CD4-positive, CD25-positive, alpha-beta regulatory T cell (primary cell): ENCODE results near the gene CDKN2AIPNL. TPM values are rescaled to one million over a fixed set of nuclear protein-coding genes. Genes with fewer than 3 reads are reported as not detected.

Experiments used
- ATAC-seq, 2 donors: fragments of 150-1000 bp; cut with Tn5 transposase; one replicate each; pipeline ENCODE4 v1.10.0; 2021; ENCODE audit warnings: low read depth in 2 of 2, moderate number of reproducible peaks in 2 of 2, moderate library complexity in 1 of 2
- DNase-seq, 3 donors: peaks; one replicate each; pipeline versions ENCODE4 v3.0.0 to v3.0.0-alpha.2; 2012 to 2022; ENCODE audit warnings: mixed read lengths in 1 of 3
- H3K27ac ChIP-seq: one replicate; pipeline ENCODE4 v1.7.0; 2013; ENCODE audit warnings: mild to moderate bottlenecking, low read length; ENCODE audit not compliant: insufficient read depth, poor library complexity, severe bottlenecking
- H3K27me3 ChIP-seq: one replicate; pipeline ENCODE4 v1.7.0; 2013; ENCODE audit warnings: low read length; ENCODE audit not compliant: control insufficient read depth, insufficient read depth
- H3K36me3 ChIP-seq: one replicate; pipeline ENCODE4 v1.7.0; 2013; ENCODE audit warnings: mild to moderate bottlenecking, low read length, moderate library complexity; ENCODE audit not compliant: control insufficient read depth, insufficient read depth
- H3K4me1 ChIP-seq: 2 replicates; pipeline ENCODE4 v1.7.0; 2013; ENCODE audit warnings: mild to moderate bottlenecking, low read length; ENCODE audit not compliant: insufficient read depth, control insufficient read depth, poor library complexity, severe bottlenecking
- H3K4me3 ChIP-seq: one replicate; pipeline ENCODE4 v1.7.0; 2013; ENCODE audit warnings: low read depth, mild to moderate bottlenecking, low read length, moderate library complexity
- H3K9me3 ChIP-seq, 2 experiments: 1 replicate in 1 of 2; 2 replicates in 1 of 2; pipeline ENCODE4 v1.7.0; 2013; ENCODE audit warnings: low read length in 2 of 2, mild to moderate bottlenecking in 1 of 2, moderate library complexity in 1 of 2; ENCODE audit not compliant: control insufficient read depth in 2 of 2
- H3K27ac Mint-ChIP-seq, 3 donors: one replicate each; pipeline ENCODE4 v1.8.0; 2020 to 2022; ENCODE audit warnings: mild to moderate bottlenecking in 3 of 3, mixed read lengths in 3 of 3, moderate library complexity in 2 of 3
- H3K27me3 Mint-ChIP-seq: one replicate; pipeline ENCODE4 v1.8.0; 2022; ENCODE audit warnings: mild to moderate bottlenecking, mixed read lengths
- H3K36me3 Mint-ChIP-seq: one replicate; pipeline ENCODE4 v1.8.0; 2020; ENCODE audit warnings: mixed read lengths
- H3K4me1 Mint-ChIP-seq, 4 donors: one replicate each; pipeline ENCODE4 v1.8.0; 2020 to 2022; ENCODE audit warnings: mixed read lengths in 4 of 4, mild to moderate bottlenecking in 1 of 4
- H3K4me3 Mint-ChIP-seq, 4 donors: one replicate each; pipeline ENCODE4 v1.8.0; 2020 to 2022; ENCODE audit warnings: mild to moderate bottlenecking in 4 of 4, mixed read lengths in 4 of 4, moderate library complexity in 3 of 4
- H3K9me3 Mint-ChIP-seq, 7 donors: one replicate each; pipeline ENCODE4 v1.8.0; 2020 to 2022; ENCODE audit warnings: mixed read lengths in 7 of 7, mild to moderate bottlenecking in 3 of 7, moderate library complexity in 2 of 7
- polyA plus RNA-seq, 4 donors: library from polyadenylated mRNA; unstranded; fragments of 300-500 nt; fragmentation: Illumina TruSeq; gene quantifications; one replicate each; pipeline ENCODE4 v1.2.3, GENCODE V29; 2021
- total RNA-seq: library from RNA; stranded (reverse); gene quantifications from one replicate; pipeline ENCODE4 v1.2.3, GENCODE V29; 2022

The CDKN2AIPNL gene
- total and polyA plus RNA-seq, 5 donors from 2014 or later, result 13.5 to 32.4 (median 29.4) TPM

GRCh38 chr5:134411228-134411545 lies 494 bp downstream of the CDKN2AIPNL start:
- no peaks in the 10 kb centered on the region for H3K27me3 ChIP-seq
- H3K27ac ChIP-seq, result peak overlapping the region; percentile 68
- Mint-ChIP-seq H3K4me3 (peak overlapping the region; percentile 93 to 97 (median 94)), H3K9me3 (no peaks in the 10 kb centered on the region), H3K27me3 (no peaks in the 10 kb centered on the region), H3K27ac (peak overlapping the region; percentile 92 to 94 (median 93)), H3K36me3 (peaks cover 10% of the 10 kb centered on the region), H3K4me1 (peaks cover 0 to 46% (median 25%) of the 10 kb centered on the region in 4 donors)
- H3K4me1 ChIP-seq, result peaks cover 22% of the 10 kb centered on the region
- no peak for DNase-seq
- peaks cover 12% of the 10 kb centered on the region for H3K36me3 ChIP-seq
- ATAC-seq, result no peak
- peak overlapping the region; percentile 87 for H3K4me3 ChIP-seq
- H3K9me3 ChIP-seq, result no peaks in the 10 kb centered on the region

GRCh38 chr5:134410822-134411221 lies 859 bp downstream of the CDKN2AIPNL start:
- H3K9me3 ChIP-seq, result no peaks in the 10 kb centered on the region
- Mint-ChIP-seq H3K27ac (peak overlapping the region; percentile 69 to 94 (median 93)), H3K9me3 (no peaks in the 10 kb centered on the region), H3K4me1 (peaks cover 3 to 46% (median 25%) of the 10 kb centered on the region in 4 donors), H3K4me3 (peak overlapping the region; percentile 93 to 97 (median 94)), H3K27me3 (no peaks in the 10 kb centered on the region), H3K36me3 (peaks cover 13% of the 10 kb centered on the region)
- H3K4me3 ChIP-seq, result peak overlapping the region; percentile 87
- H3K4me1 ChIP-seq, result peaks cover 22% of the 10 kb centered on the region
- DNase-seq, result no peak
- no peak for ATAC-seq
- H3K27ac ChIP-seq, result no peak overlapping the region
- no peaks in the 10 kb centered on the region for H3K27me3 ChIP-seq
- peaks cover 12% of the 10 kb centered on the region for H3K36me3 ChIP-seq

GRCh38 chr5:134409321-134409720 lies 2.4 kb downstream of the CDKN2AIPNL start:
- H3K36me3 ChIP-seq, result peaks cover 15% of the 10 kb centered on the region
- peaks cover 3 to 46% (median 25%) of the 10 kb centered on the region in 4 donors for H3K4me1 Mint-ChIP-seq
- H3K27me3 ChIP-seq, result no peaks in the 10 kb centered on the region
- H3K27ac ChIP-seq, result no peak overlapping the region
- H3K4me1 ChIP-seq, result peaks cover 22% of the 10 kb centered on the region
- H3K27ac Mint-ChIP-seq, result peak overlapping the region in 2 of 3 donors; percentile 34 to 52
- H3K9me3 ChIP-seq, result no peaks in the 10 kb centered on the region
- H3K36me3 Mint-ChIP-seq, result peaks cover 13% of the 10 kb centered on the region
- H3K27me3 Mint-ChIP-seq, result no peaks in the 10 kb centered on the region
- H3K4me3 Mint-ChIP-seq, result peak overlapping the region; percentile 28 to 94 (median 70)
- H3K9me3 Mint-ChIP-seq, result no peaks in the 10 kb centered on the region
- no peak for DNase-seq
- no peak for ATAC-seq
- no peak overlapping the region for H3K4me3 ChIP-seq

GRCh38 chr5:134406390-134406789 lies 5.3 kb downstream of the CDKN2AIPNL start:
- DNase-seq (no peak), ATAC-seq (no peak)
- H3K4me1 Mint-ChIP-seq, result peaks cover 3 to 27% (median 18%) of the 10 kb centered on the region in 4 donors
- H3K4me1 ChIP-seq, result peaks cover 12% of the 10 kb centered on the region
- H3K9me3 ChIP-seq, result no peaks in the 10 kb centered on the region
- no peaks in the 10 kb centered on the region for H3K27me3 ChIP-seq
- no peaks in the 10 kb centered on the region for H3K27me3 Mint-ChIP-seq
- no peak overlapping the region for H3K27ac Mint-ChIP-seq
- no peak overlapping the region for H3K4me3 ChIP-seq
- peaks cover 22% of the 10 kb centered on the region for H3K36me3 ChIP-seq
- H3K4me3 Mint-ChIP-seq, result no peak overlapping the region
- H3K27ac ChIP-seq, result no peak overlapping the region
- H3K9me3 Mint-ChIP-seq, result peaks cover 0 to 2% (median 0%) of the 10 kb centered on the region in 7 donors
- peaks cover 18% of the 10 kb centered on the region for H3K36me3 Mint-ChIP-seq

- peaks cover 0 to 2% (median 0%) of the 10 kb centered on the region in 7 donors for H3K9me3 Mint-ChIP-seq
- peaks cover 0 to 8% (median 3%) of the 10 kb centered on the region in 4 donors for H3K4me1 Mint-ChIP-seq
- Histone ChIP-seq H3K27ac (no peak overlapping the region), H3K4me1 (no peaks in the 10 kb centered on the region), H3K27me3 (no peaks in the 10 kb centered on the region), H3K4me3 (no peak overlapping the region), H3K9me3 (no peaks in the 10 kb centered on the region), H3K36me3 (peaks cover 22% of the 10 kb centered on the region)
- H3K4me3 Mint-ChIP-seq, result no peak overlapping the region
- H3K36me3 Mint-ChIP-seq, result peaks cover 23% of the 10 kb centered on the region
- no peaks in the 10 kb centered on the region for H3K27me3 Mint-ChIP-seq
- no peak for ATAC-seq
- peak overlapping the region in 1 of 3 donors; percentile 3 for H3K27ac Mint-ChIP-seq
- no peak for DNase-seq
These were observed 7.7 kb downstream of the CDKN2AIPNL start for GRCh38 chr5:134403951-134404350.

- DNase-seq, result no peak
- ATAC-seq, result no peak
These were observed 13.0 kb downstream of the CDKN2AIPNL start for GRCh38 chr5:134398609-134399155.

GRCh38 chr5:134397196-134397595 lies 14.5 kb downstream of the CDKN2AIPNL start:
- no peak overlapping the region for H3K27ac Mint-ChIP-seq
- peak in 1 of 2 donors; percentile 21 for ATAC-seq

More at GRCh38 chr5:134398609-134399155, 13.0 kb downstream of the CDKN2AIPNL start:
- no peaks in the 10 kb centered on the region for H3K27me3 ChIP-seq
- H3K36me3 ChIP-seq, result peaks cover 56% of the 10 kb centered on the region
- H3K27ac ChIP-seq, result no peak overlapping the region
- H3K4me1 Mint-ChIP-seq, result peaks cover 0 to 11% (median 4%) of the 10 kb centered on the region in 4 donors
- no peak overlapping the region for H3K4me3 Mint-ChIP-seq
- H3K27ac Mint-ChIP-seq, result no peak overlapping the region
- H3K4me3 ChIP-seq, result no peak overlapping the region
- H3K27me3 Mint-ChIP-seq, result no peaks in the 10 kb centered on the region
- H3K36me3 Mint-ChIP-seq, result peaks cover 37% of the 10 kb centered on the region
- H3K4me1 ChIP-seq, result no peaks in the 10 kb centered on the region
- no peaks in the 10 kb centered on the region for H3K9me3 ChIP-seq
- peaks cover 0 to 2% (median 0%) of the 10 kb centered on the region in 7 donors for H3K9me3 Mint-ChIP-seq

GRCh38 chr5:134396274-134396673 lies 15.4 kb downstream of the CDKN2AIPNL start:
- Mint-ChIP-seq H3K4me1 (peaks cover 0 to 11% (median 4%) of the 10 kb centered on the region in 4 donors), H3K36me3 (peaks cover 44% of the 10 kb centered on the region), H3K27me3 (no peaks in the 10 kb centered on the region), H3K9me3 (no peaks in the 10 kb centered on the region), H3K27ac (no peak overlapping the region), H3K4me3 (no peak overlapping the region)
- H3K9me3 ChIP-seq, result no peaks in the 10 kb centered on the region
- H3K27ac ChIP-seq, result no peak overlapping the region
- H3K4me1 ChIP-seq, result no peaks in the 10 kb centered on the region
- no peaks in the 10 kb centered on the region for H3K27me3 ChIP-seq
- no peak for DNase-seq
- no peak overlapping the region for H3K4me3 ChIP-seq
- ATAC-seq, result no peak
- H3K36me3 ChIP-seq, result peaks cover 72% of the 10 kb centered on the region

More at GRCh38 chr5:134397196-134397595, 14.5 kb downstream of the CDKN2AIPNL start:
- Mint-ChIP-seq H3K27me3 (no peaks in the 10 kb centered on the region), H3K9me3 (peaks cover 0 to 2% (median 0%) of the 10 kb centered on the region in 7 donors), H3K4me1 (peaks cover 0 to 11% (median 4%) of the 10 kb centered on the region in 4 donors), H3K36me3 (peaks cover 43% of the 10 kb centered on the region), H3K4me3 (no peak overlapping the region)
- Histone ChIP-seq H3K4me1 (no peaks in the 10 kb centered on the region), H3K4me3 (no peak overlapping the region), H3K9me3 (no peaks in the 10 kb centered on the region), H3K27ac (no peak overlapping the region), H3K36me3 (peaks cover 68% of the 10 kb centered on the region), H3K27me3 (no peaks in the 10 kb centered on the region)
- no peak for DNase-seq
